Breast epithelium (tissue), 4 donors: ENCODE results near the gene NTRK2. TPM values are rescaled to one million over a fixed set of nuclear protein-coding genes. Genes with fewer than 3 reads are reported as not detected.

Source experiments
- DNase-seq, 2 donors: peaks; one replicate each; pipeline ENCODE4 v3.0.0-alpha.2; 2019; ENCODE audit warnings: low spot score in 2 of 2
- H3K27ac ChIP-seq, 2 donors: fragments of 200-600 bp; sonication (generic) in 1 of 2; one replicate each; pipeline ENCODE4 v1.5.1; 2016 to 2019; ENCODE audit warnings: mild to moderate bottlenecking in 1 of 2
- H3K27me3 ChIP-seq, 2 donors: fragments of 200-600 bp; sonication (generic) in 1 of 2; one replicate each; pipeline versions ENCODE4 v1.5.1 to v1.6.0; 2017 to 2019; ENCODE audit warnings: control low read depth in 1 of 2, mild to moderate bottlenecking in 1 of 2
- H3K36me3 ChIP-seq: fragments of 200-600 bp; one replicate; pipeline ENCODE4 v1.5.1; 2019
- H3K4me1 ChIP-seq, 2 donors: fragments of 200-600 bp; sonication (generic); one replicate each; pipeline ENCODE4 v1.5.1; 2016 to 2019; ENCODE audit warnings: control low read depth in 1 of 2
- H3K4me3 ChIP-seq, 3 donors: fragments of 200-600 bp; sonication (generic); 1 replicate in 2 of 3; 2 replicates in 1 of 3; pipeline ENCODE4 v1.5.1; 2016 to 2019; ENCODE audit warnings: mild to moderate bottlenecking in 3 of 3, moderate library complexity in 2 of 3
- H3K9me3 ChIP-seq, 2 donors: fragments of 200-600 bp; sonication (generic) in 1 of 2; one replicate each; pipeline ENCODE4 v1.5.1; 2016 to 2019; ENCODE audit warnings: control low read depth in 1 of 2
- CTCF ChIP-seq, 3 donors: fragments of 450-650 bp; IDR thresholded peaks; one replicate each; pipeline ENCODE4 v1.5.1; 2016 to 2017; ENCODE audit warnings: antibody characterized with exemption in 3 of 3, mild to moderate bottlenecking in 3 of 3, moderate library complexity in 3 of 3
- POLR2A ChIP-seq: fragments of 450-650 bp; IDR thresholded peaks from one replicate; pipeline ENCODE4 v1.6.1; 2016; ENCODE audit warnings: antibody characterized with exemption, mild to moderate bottlenecking, moderate library complexity
- POLR2AphosphoS5 ChIP-seq, 3 donors: sonication (generic); formaldehyde crosslinking; IDR thresholded peaks; one replicate each; pipeline ENCODE4 v1.6.1; 2017; ENCODE audit warnings: antibody characterized with exemption in 3 of 3
- intact Hi-C: fragments of 100-400 bp; cut with DNase I; formaldehyde crosslinking; loops from one replicate; pipeline ENCODE4 v1.15.1; 2023; ENCODE audit warnings: low total_unique reads
- total RNA-seq, 3 donors: library from RNA; depleted of rRNA; stranded (reverse); fragments of >200 nt; gene quantifications; one replicate each; pipeline ENCODE4 v1.1.0, GENCODE V29; 2016

Gene NTRK2
- total RNA-seq, 3 donors from 2014 or later = 25.9 to 134 (median 112) TPM

- Histone ChIP-seq H3K36me3 (no peaks in the 10 kb centered on the region), H3K4me3 (no peak overlapping the region), H3K9me3 (no peaks in the 10 kb centered on the region), H3K4me1 (peaks cover 0 to 4% of the 10 kb centered on the region in 2 donors), H3K27me3 (no peaks in the 10 kb centered on the region), H3K27ac (peak overlapping the region; percentile 9 to 62)
- DNase-seq = peak in 1 of 2 donors; percentile 43
- TF ChIP-seq POLR2AphosphoS5 (IDR thresholded peaks at IDR 0.05) (peak in 1 of 3 donors; percentile 32), POLR2A (no peak)
- intact Hi-C loops = loop anchor here (10.0 kb wide), 1 partner anchor 286 kb away; the partner anchor contains the start of gene NTRK2
Observed at GRCh38 chr9:84950879-84951811, 281.6 kb downstream of the NTRK2 start.

GRCh38 chr9:84953252-84953773, 283.8 kb downstream of the NTRK2 start:
- no peaks in the 10 kb centered on the region for H3K9me3 ChIP-seq
- DNase-seq = peak in 1 of 2 donors; percentile 60
- H3K27ac ChIP-seq = peak overlapping the region; percentile 62 to 84
- no peak overlapping the region for H3K4me3 ChIP-seq
- no peaks in the 10 kb centered on the region for H3K27me3 ChIP-seq
- peaks cover 0 to under 1% of the 10 kb centered on the region in 2 donors for H3K4me1 ChIP-seq
- H3K36me3 ChIP-seq = no peaks in the 10 kb centered on the region
- intact Hi-C loops = loop anchor here (10.0 kb wide), 1 partner anchor 289 kb away; the partner anchor contains the start of gene NTRK2
- TF ChIP-seq POLR2AphosphoS5 (IDR thresholded peaks at IDR 0.05) (no peak), CTCF (IDR thresholded peaks at IDR 0.05) (no peak), POLR2A (no peak)

- intact Hi-C loops = loop anchor here (10.0 kb wide), 1 partner anchor 289 kb away; the partner anchor contains the start of gene NTRK2
- no peaks in the 10 kb centered on the region for H3K4me1 ChIP-seq
- TF ChIP-seq POLR2A (no peak), CTCF (IDR thresholded peaks at IDR 0.05) (peak; percentile 92 to 95 (median 92)), POLR2AphosphoS5 (IDR thresholded peaks at IDR 0.05) (peak in 1 of 3 donors; percentile 39)
- peak; percentile 84 to 88 for DNase-seq
- H3K27me3 ChIP-seq = no peaks in the 10 kb centered on the region
- peak overlapping the region in 1 of 3 donors; percentile 44 for H3K4me3 ChIP-seq
- H3K27ac ChIP-seq = peak overlapping the region; percentile 62 to 84
- H3K9me3 ChIP-seq = no peaks in the 10 kb centered on the region
- no peaks in the 10 kb centered on the region for H3K36me3 ChIP-seq
Observed at GRCh38 chr9:84953797-84954705, 284.5 kb downstream of the NTRK2 start.

- Histone ChIP-seq H3K4me3 (no peak overlapping the region), H3K36me3 (no peaks in the 10 kb centered on the region), H3K4me1 (no peaks in the 10 kb centered on the region), H3K27me3 (no peaks in the 10 kb centered on the region), H3K27ac (no peak overlapping the region), H3K9me3 (no peaks in the 10 kb centered on the region)
- DNase-seq = no peak
- TF ChIP-seq POLR2AphosphoS5 (IDR thresholded peaks at IDR 0.05) (no peak), CTCF (IDR thresholded peaks at IDR 0.05) (no peak), POLR2A (no peak)
- intact Hi-C loops = loop anchor here (10.0 kb wide), 1 partner anchor 290 kb away; the partner anchor contains the start of gene NTRK2
Observed at GRCh38 chr9:84955155-84955554, 285.6 kb downstream of the NTRK2 start.

GRCh38 chr9:84955971-84956370, 286.4 kb downstream of the NTRK2 start:
- H3K9me3 ChIP-seq = no peaks in the 10 kb centered on the region
- H3K4me3 ChIP-seq = no peak overlapping the region
- no peak for DNase-seq
- H3K27ac ChIP-seq = peak overlapping the region in 1 of 2 donors; percentile 6
- intact Hi-C loops = loop anchor here (10.0 kb wide), 1 partner anchor 291 kb away; the partner anchor contains the start of gene NTRK2
- H3K36me3 ChIP-seq = no peaks in the 10 kb centered on the region
- TF ChIP-seq POLR2A = no peak
- no peak for TF ChIP-seq CTCF (IDR thresholded peaks at IDR 0.05)
- TF ChIP-seq POLR2AphosphoS5 (IDR thresholded peaks at IDR 0.05) = no peak
- no peaks in the 10 kb centered on the region for H3K27me3 ChIP-seq
- no peaks in the 10 kb centered on the region for H3K4me1 ChIP-seq
